Muscle of back (tissue), 13 donors: ENCODE results near the gene LGALS8. TPM values are rescaled to one million over a fixed set of nuclear protein-coding genes. Genes with fewer than 3 reads are reported as not detected.
A peak's percentile ranks its signal among the peaks of the same experiment; 100 is the strongest.
"Not testable (repeated sequence)": the region's sequence is repeated elsewhere in the genome, so short reads cannot be mapped to it uniquely, and the experiment has no call there.

ENCODE experiments used
- DNase-seq, 3 donors: peaks; one replicate each; pipeline versions ENCODE4 v3.0.0 to v3.0.0-alpha.2; 2013
- long read RNA-seq, 9 donors: transcript quantifications; one replicate each; lab custom pipeline, GENCODE V29; 2026
- polyA plus RNA-seq, 10 donors: library from polyadenylated mRNA; unstranded; fragments of 120-200 nt; gene quantifications; one replicate each; pipeline ENCODE4 v1.2.1, GENCODE V29; 2013; ENCODE audit not compliant: insufficient read length in 10 of 10

The LGALS8 gene
- 10 to 100 TPM; 20.1 to 49.1 (median 34.3) TPM for polyA plus RNA-seq
- long read RNA-seq, donor 1, full-length matches to known transcripts, result 5 of 5 reads
- long read RNA-seq, donor 1, partial matches to known transcripts, result 0 of 5 reads
- long read RNA-seq, donor 1, other reads (novel, unspliced or antisense), result 0 of 5 reads
- long read RNA-seq, donor 2, full-length matches to known transcripts, result 6 of 6 reads
- long read RNA-seq, donor 2, partial matches to known transcripts, result 0 of 6 reads
- long read RNA-seq, donor 2, other reads (novel, unspliced or antisense), result 0 of 6 reads
- long read RNA-seq, donor 3, result 0 reads
- long read RNA-seq, donor 4, full-length matches to known transcripts, result 3 of 3 reads
- long read RNA-seq, donor 4, partial matches to known transcripts, result 0 of 3 reads
- long read RNA-seq, donor 4, other reads (novel, unspliced or antisense), result 0 of 3 reads
- long read RNA-seq, donor 5, full-length matches to known transcripts, result 7 of 14 reads
- long read RNA-seq, donor 5, partial matches to known transcripts, result 7 of 14 reads
- long read RNA-seq, donor 5, other reads (novel, unspliced or antisense), result 0 of 14 reads
- long read RNA-seq, donor 6, full-length matches to known transcripts, result 9 of 17 reads
- long read RNA-seq, donor 6, partial matches to known transcripts, result 8 of 17 reads
- long read RNA-seq, donor 6, other reads (novel, unspliced or antisense), result 0 of 17 reads
- long read RNA-seq, donor 7, full-length matches to known transcripts, result 1 of 1 reads
- long read RNA-seq, donor 7, partial matches to known transcripts, result 0 of 1 reads
- long read RNA-seq, donor 7, other reads (novel, unspliced or antisense), result 0 of 1 reads
- long read RNA-seq, donor 8, full-length matches to known transcripts, result 3 of 3 reads
- long read RNA-seq, donor 8, partial matches to known transcripts, result 0 of 3 reads
- long read RNA-seq, donor 8, other reads (novel, unspliced or antisense), result 0 of 3 reads
- long read RNA-seq, donor 9, result 0 reads

- DNase-seq, result peak; percentile 80 to 95 (median 91)
Measured at GRCh38 chr1:236523704-236524141, at the start of gene LGALS8. Gene LGALS8, plus strand, starts transcription at chr1:236523982. Its CDS starts 2,089 bp downstream, at chr1:236526071.

DNA sequence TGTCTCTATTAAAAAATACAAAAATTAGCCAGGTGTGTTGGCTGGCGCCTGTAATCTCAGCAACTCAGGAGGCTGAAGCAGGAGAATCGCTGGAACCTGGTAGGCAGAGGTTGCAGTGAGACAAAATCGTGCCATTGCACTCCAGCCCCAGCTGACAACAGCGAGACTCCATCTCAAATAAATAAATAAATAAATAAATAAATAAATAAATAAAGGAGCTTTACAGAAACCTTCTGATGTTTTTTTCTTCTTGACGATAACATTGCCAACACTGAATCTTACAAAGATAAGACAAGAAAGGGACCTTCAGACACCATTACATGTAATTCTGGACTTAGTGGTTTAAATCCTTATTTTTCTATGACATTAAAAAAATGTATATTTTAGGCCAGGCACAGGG, 47.8 kb upstream of the LGALS8 start:
- no peak for DNase-seq

GRCh38 chr1:236480758-236481436, 42.9 kb upstream of the LGALS8 start:
- DNase-seq, result no peak

DNA sequence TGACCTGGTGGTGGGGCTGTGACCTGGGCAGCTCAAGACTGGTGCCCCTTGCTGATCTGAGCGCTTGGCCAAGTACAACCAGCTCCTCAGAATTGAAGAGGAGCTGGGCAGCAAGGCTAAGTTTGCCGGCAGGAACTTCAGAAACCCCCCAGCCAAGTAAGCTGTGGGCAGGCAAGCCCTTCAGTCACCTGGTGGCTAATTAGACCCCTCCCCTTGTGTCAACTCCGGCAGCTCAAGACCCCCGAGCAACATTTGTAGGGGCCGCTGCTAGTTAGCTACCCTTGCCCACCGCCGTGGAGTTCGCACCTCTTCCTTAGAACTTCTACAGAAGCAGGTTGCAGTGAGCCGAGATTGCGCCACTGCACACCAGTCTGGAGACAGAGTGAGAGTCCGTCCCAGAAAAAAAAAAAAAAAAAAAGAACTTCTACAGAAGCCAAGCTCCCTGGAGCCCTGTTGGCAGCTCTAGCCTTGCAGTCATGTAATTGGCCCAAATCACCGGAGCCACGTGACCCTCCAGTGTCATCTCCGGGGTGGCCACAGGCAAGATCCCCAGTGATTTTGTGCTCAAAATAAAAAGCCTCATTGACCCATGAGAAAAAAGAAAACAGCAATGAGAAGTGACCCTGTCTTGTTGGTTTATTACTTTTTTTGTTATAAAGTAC, 39.3 kb upstream of the LGALS8 start:
- DNase-seq, result no peak

- DNase-seq, result no peak
Measured at GRCh38 chr1:236486356-236487002, 37.3 kb upstream of the LGALS8 start.

GRCh38 chr1:236489161-236489560, 34.6 kb upstream of the LGALS8 start:
- DNase-seq, result not testable (repeated sequence)

- DNase-seq, result peak; percentile 19 to 60 (median 40)
Measured at GRCh38 chr1:236489710-236490377, 33.9 kb upstream of the LGALS8 start.

- DNase-seq, result no peak
Measured at GRCh38 chr1:236491469-236492136, 32.2 kb upstream of the LGALS8 start.

DNA sequence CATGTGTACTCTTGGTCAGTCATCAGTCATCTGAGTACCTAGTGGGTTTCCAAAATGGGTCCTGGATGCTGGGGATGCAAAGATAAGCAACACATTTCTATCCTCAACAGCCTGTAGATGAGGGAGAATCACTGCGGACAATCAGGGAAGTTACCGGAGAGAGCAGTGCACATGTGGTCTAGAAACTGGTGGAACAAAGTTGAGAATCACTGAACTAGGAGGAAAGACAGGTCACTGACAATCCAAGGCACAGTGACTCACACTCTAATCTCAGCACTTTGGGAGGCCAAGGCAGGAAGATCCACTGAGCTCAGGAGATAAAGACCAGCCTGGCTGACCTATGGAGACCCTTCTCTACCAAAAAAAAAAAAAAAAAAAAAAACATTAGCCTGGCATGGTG, 31.4 kb upstream of the LGALS8 start:
- no peak for DNase-seq

DNA sequence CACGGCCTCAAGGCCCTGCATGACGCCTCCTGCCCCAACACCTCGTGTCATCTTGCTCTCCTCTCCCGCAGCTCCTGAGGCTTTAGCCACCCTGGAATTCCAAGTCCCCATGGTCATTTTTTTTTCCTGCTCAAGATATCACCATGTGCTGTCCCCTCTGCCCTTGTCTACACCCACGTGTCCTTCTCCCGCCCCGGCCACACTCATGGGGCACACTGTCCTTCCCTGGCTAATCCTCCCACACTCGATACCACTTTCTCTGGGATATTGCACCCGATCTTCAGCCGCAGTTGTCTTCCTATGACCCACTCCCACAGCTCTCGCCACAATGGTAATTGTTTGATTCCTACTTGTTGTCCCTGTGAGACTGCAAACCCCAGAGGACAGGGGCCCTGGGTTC, 29.7 kb upstream of the LGALS8 start:
- DNase-seq, result no peak

GRCh38 chr1:236494586-236495466, 29.0 kb upstream of the LGALS8 start:
- DNase-seq, result no peak

GRCh38 chr1:236495467-236496112, 28.2 kb upstream of the LGALS8 start:
- DNase-seq, result no peak

DNA sequence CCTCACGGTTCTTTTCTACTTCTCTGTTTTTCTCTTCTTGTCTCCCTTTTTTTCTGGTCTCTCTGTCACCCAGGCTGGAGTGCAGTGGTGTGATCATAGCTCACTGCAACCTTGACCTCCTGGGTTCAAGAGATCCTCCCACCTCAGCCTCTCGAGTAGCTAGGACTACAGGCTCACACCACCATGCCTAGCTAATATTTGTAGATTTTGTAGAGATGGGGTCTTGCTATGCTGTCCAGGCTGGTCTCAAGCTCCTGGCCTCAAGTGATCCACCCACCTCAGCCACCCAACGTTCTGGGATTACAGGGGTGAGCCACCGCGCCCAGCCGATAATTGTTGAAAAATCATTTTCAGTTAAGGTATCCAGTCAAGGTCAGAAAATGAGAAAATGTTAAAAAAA, 25.9 kb upstream of the LGALS8 start:
- no peak for DNase-seq

- DNase-seq, result no peak
Measured at GRCh38 chr1:236501093-236501492, 22.7 kb upstream of the LGALS8 start.

GRCh38 chr1:236502579-236502971, 21.2 kb upstream of the LGALS8 start:
- DNase-seq, result no peak

GRCh38 chr1:236502972-236503639, 20.7 kb upstream of the LGALS8 start:
- peak; percentile 23 to 63 (median 30) for DNase-seq

- DNase-seq, result not testable (repeated sequence)
Measured at GRCh38 chr1:236504338-236504737, 19.4 kb upstream of the LGALS8 start.
